SK-N-SH (cell line): ENCODE data around the gene SPDEF. TPM values are rescaled to one million over a fixed set of nuclear protein-coding genes. Genes with fewer than 3 reads are reported as not detected.

Experiments
- CTCF ChIA-PET: fragments of 300-600, 350-600 bp; formaldehyde crosslinking; extraction: SDS; loops from one replicate; lab custom pipeline; 2021; lab: Yijun Ruan, JAX
- POLR2A ChIA-PET: fragments of 350-600 bp; sonication (Branson Sonifier 250); formaldehyde crosslinking; extraction: SDS; loops from one replicate; lab custom pipeline; 2020; ENCODE audit warnings: antibody characterized with exemption, inconsistent platforms; lab: Yijun Ruan, JAX
- DNase-seq: peaks from one replicate; pipeline ENCODE4 v3.0.0; 2012
- H2AFZ ChIP-seq: fragments of 200-600 bp; sonication (generic); 2 replicates; pipeline ENCODE4 v1.8.1; 2016; ENCODE audit warnings: antibody characterized with exemption, mild to moderate bottlenecking, low read depth
- H3F3A ChIP-seq: fragments of 200-600 bp; sonication (generic); replicated peaks from 2 replicates; pipeline ENCODE3; 2016; ENCODE audit warnings: antibody characterized with exemption, mild to moderate bottlenecking; ENCODE audit not compliant: insufficient read depth
- H3K27ac ChIP-seq, 2 experiments: fragments of 200-500 bp in 1 of 2; fragments of 200-600 bp in 1 of 2; sonication (Bioruptor generic) in 1 of 2; sonication (generic), shearing (Covaris generic) in 1 of 2; 2 replicates each; pipeline versions ENCODE4 v1.5.1 to v1.6.1; 2014 to 2016; ENCODE audit warnings: low read depth in 2 of 2, inconsistent platforms in 1 of 2, low read length in 1 of 2, mild to moderate bottlenecking in 1 of 2, mixed read lengths in 1 of 2
- H3K27me3 ChIP-seq: fragments of 200-600 bp; sonication (generic), shearing (Covaris generic); 2 replicates; pipeline ENCODE4 v1.6.1; 2016; ENCODE audit warnings: mixed run types; ENCODE audit not compliant: insufficient read depth
- H3K36me3 ChIP-seq, 2 experiments: fragments of 200-500 bp in 1 of 2; fragments of 200-600 bp in 1 of 2; sonication (Bioruptor generic) in 1 of 2; sonication (generic) in 1 of 2; replicated peaks in 1 of 2; 2 replicates each; pipeline versions ENCODE3 to v1.5.1; 2014 to 2016; ENCODE audit warnings: low read length in 1 of 2, mild to moderate bottlenecking in 1 of 2; ENCODE audit not compliant: insufficient read depth in 2 of 2, control insufficient read depth in 1 of 2
- H3K4me1 ChIP-seq, 2 experiments: fragments of 200-500 bp in 1 of 2; fragments of 200-600 bp in 1 of 2; sonication (Bioruptor generic) in 1 of 2; sonication (generic), shearing (Covaris generic) in 1 of 2; 2 replicates each; pipeline versions ENCODE4 v1.5.1 to v1.6.1; 2014 to 2016; ENCODE audit warnings: low read depth in 1 of 2, low read length in 1 of 2, mixed run types in 1 of 2; ENCODE audit not compliant: insufficient read depth in 2 of 2, control insufficient read depth in 1 of 2
- H3K4me2 ChIP-seq: fragments of 200-600 bp; sonication (generic), shearing (Covaris generic); 2 replicates; pipeline ENCODE4 v1.6.1; 2017; ENCODE audit warnings: mixed run types
- H3K4me3 ChIP-seq, 2 experiments: fragments of 200-500 bp in 1 of 2; fragments of 200-600 bp in 1 of 2; sonication (Bioruptor generic) in 1 of 2; sonication (generic), shearing (Covaris generic) in 1 of 2; 2 replicates each; pipeline versions ENCODE4 v1.5.1 to v1.8.1; 2014 to 2016; ENCODE audit warnings: low read depth in 2 of 2, inconsistent platforms in 1 of 2, low read length in 1 of 2, mild to moderate bottlenecking in 1 of 2, mixed read lengths in 1 of 2, moderate library complexity in 1 of 2
- H3K79me2 ChIP-seq: fragments of 200-600 bp; sonication (generic); 2 replicates; pipeline ENCODE4 v1.8.1; 2017; ENCODE audit warnings: mild to moderate bottlenecking; ENCODE audit not compliant: insufficient read depth
- H3K9ac ChIP-seq: fragments of 200-600 bp; sonication (generic); 2 replicates; pipeline ENCODE4 v1.6.1; 2017; ENCODE audit warnings: mixed run types
- H3K9me2 ChIP-seq: fragments of 200-600 bp; sonication (generic); 2 replicates; pipeline ENCODE4 v1.6.1; 2017; ENCODE audit warnings: mixed run types
- H3K9me3 ChIP-seq: fragments of 200-600 bp; sonication (generic); 2 replicates; pipeline ENCODE4 v1.6.1; 2017; ENCODE audit warnings: mixed run types, mild to moderate bottlenecking, moderate library complexity
- H4K20me1 ChIP-seq: fragments of 200-600 bp; sonication (generic); 2 replicates; pipeline ENCODE4 v1.6.1; 2017; ENCODE audit warnings: mild to moderate bottlenecking, mixed run types; ENCODE audit not compliant: insufficient read depth
- ELF1 ChIP-seq: IDR thresholded peaks from 2 replicates; pipeline ENCODE4 v1.4.0; 2012
- EP300 ChIP-seq, 2 experiments: IDR thresholded peaks; 2 replicates each; pipeline versions ENCODE4 v1.4.0 to v1.6.1; 2012; ENCODE audit warnings: borderline replicate concordance in 1 of 2, low read depth in 1 of 2, low read length in 1 of 2
- FOXM1 ChIP-seq: IDR thresholded peaks from 2 replicates; pipeline ENCODE4 v1.4.0; 2012; ENCODE audit warnings: low read depth, mild to moderate bottlenecking
- MEF2A ChIP-seq: IDR thresholded peaks from 2 replicates; pipeline ENCODE4 v1.4.0; 2012; ENCODE audit warnings: low read depth, borderline replicate concordance
- NFIC ChIP-seq: IDR thresholded peaks from 2 replicates; pipeline ENCODE4 v1.4.0; 2012; ENCODE audit warnings: borderline replicate concordance
- NRF1 ChIP-seq: IDR thresholded peaks from 2 replicates; pipeline ENCODE4 v1.6.1; 2012; ENCODE audit warnings: low read depth, mild to moderate bottlenecking, low read length
- PBX3 ChIP-seq: IDR thresholded peaks from 2 replicates; pipeline ENCODE4; 2012
- RFX5 ChIP-seq: IDR thresholded peaks from 2 replicates; pipeline ENCODE4 v1.6.1; 2012; ENCODE audit warnings: mild to moderate bottlenecking, improper control_type of control experiment, low read length
- SMC3 ChIP-seq: IDR thresholded peaks from 2 replicates; pipeline ENCODE4 v1.6.1; 2012; ENCODE audit warnings: low read depth, low read length, improper control_type of control experiment
- TCF12 ChIP-seq: IDR thresholded peaks from 2 replicates; pipeline ENCODE4 v1.4.0; 2012
- ZBTB33 ChIP-seq: IDR thresholded peaks from 2 replicates; pipeline ENCODE4 v1.4.0; 2012; ENCODE audit warnings: low read depth, borderline replicate concordance
- WGBS: methylation state at CpG from one replicate; pipeline ENCODE4 v1.1.6; 2017; ENCODE audit warnings: low lambda C conversion rate; 5-methylcytosine and 5-hydroxymethylcytosine counted together
- polyA plus RNA-seq, 3 experiments: library from polyadenylated mRNA; depleted of rRNA; stranded (reverse); fragments of >200 nt; gene quantifications; 2 replicates each; pipeline ENCODE4 v1.2.3, GENCODE V29; 2012

SPDEF gene
- polyA plus RNA-seq, 1 of the 3 experiments (the other 2 are of a cell fraction) = 0.10 TPM

DNA sequence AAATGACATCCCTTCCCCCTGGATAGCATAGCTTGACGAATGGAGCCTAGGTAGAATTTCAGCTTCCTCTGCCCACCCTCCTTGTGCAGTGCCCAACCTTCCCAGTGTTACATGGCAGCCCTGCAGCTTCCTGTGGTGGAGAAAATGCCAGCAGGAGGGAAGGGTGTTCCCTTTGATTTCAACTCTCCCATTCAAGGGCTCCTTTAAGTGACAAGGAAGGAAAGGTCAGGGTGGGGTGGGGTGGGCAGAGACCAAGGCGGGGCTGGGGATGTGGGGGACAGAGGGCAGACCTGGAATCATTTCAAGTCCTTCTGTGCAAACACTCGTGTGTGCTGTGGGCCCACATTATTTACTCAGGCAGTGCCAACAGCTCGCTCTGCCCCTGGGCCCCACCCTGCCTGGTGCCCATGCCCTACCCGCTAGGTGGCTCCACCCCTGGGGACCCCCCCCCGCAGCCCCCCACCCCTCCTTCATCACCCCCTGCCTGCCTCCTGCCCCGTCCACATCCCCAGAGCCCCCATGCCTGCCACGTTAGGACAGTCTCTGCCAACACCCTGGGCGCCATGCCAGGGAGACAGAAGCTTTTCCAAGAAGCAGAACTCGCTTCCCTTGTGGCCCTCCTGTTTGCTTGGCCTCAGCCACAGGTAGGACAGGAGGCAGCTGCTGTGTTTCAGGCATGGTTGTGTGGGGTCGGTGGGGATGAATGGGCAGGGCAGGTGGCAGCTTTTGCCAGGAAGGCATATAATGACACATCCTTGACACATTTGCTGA lies 9.4 kb downstream of the SPDEF start:
- H3K9me3 ChIP-seq = no peaks in the 10 kb centered on the region
- H3K36me3 ChIP-seq = no peaks in the 10 kb centered on the region
- H3K27me3 ChIP-seq = no peaks in the 10 kb centered on the region
- TF ChIP-seq EP300 (IDR thresholded peaks at IDR 0.05; ENCODE audit: borderline replicate concordance in 1 of 2, low read depth in 1 of 2, low read length in 1 of 2) (no peak), ZBTB33 (no peak), MEF2A (no peak), RFX5 (no peak), NRF1 (no peak), FOXM1 (no peak), NFIC (peak; percentile 28; the same call in 1 of the 2 replicates)
- no peak overlapping the region for H2AFZ ChIP-seq
- H3F3A ChIP-seq = no peaks in the 10 kb centered on the region
- H3K4me1 ChIP-seq = peaks cover 6 to 19% of the 10 kb centered on the region in 2 experiments; a peak in 1 of 4 replicates
- H3K79me2 ChIP-seq = no peaks in the 10 kb centered on the region
- ChIA-PET POLR2A (no interaction called here), CTCF (interaction anchor here (0.8 to 1.9 kb wide), 5 partner anchors 12 to 62 kb away, joined by 3 to 6 read pairs (median 3); no protein-coding TSS in a partner anchor)
- no peaks in the 10 kb centered on the region for H4K20me1 ChIP-seq
- H3K9ac ChIP-seq = no peak overlapping the region
- H3K9me2 ChIP-seq = no peaks in the 10 kb centered on the region
- WGBS = 41% methylated on average over 9 of the region's 11 CpGs
- DNase-seq = no peak
- H3K27ac ChIP-seq = no peak overlapping the region
- no peak overlapping the region for H3K4me2 ChIP-seq
- no peak overlapping the region for H3K4me3 ChIP-seq

- no peaks in the 10 kb centered on the region for H3K9me2 ChIP-seq
- H3K4me1 ChIP-seq = peaks cover 6 to 19% of the 10 kb centered on the region in 2 experiments; a peak in 1 of 4 replicates
- 92% methylated on average over 13 of the region's 13 CpGs for WGBS
- H3K9me3 ChIP-seq = no peaks in the 10 kb centered on the region
- no peak overlapping the region for H2AFZ ChIP-seq
- no peaks in the 10 kb centered on the region for H3K36me3 ChIP-seq
- CTCF ChIA-PET = interaction anchor here (0.8 to 1.5 kb wide), 3 partner anchors 8 to 64 kb away, joined by 3 to 4 read pairs (median 3); no protein-coding TSS in a partner anchor
- H3K79me2 ChIP-seq = no peaks in the 10 kb centered on the region
- H3K4me3 ChIP-seq = no peak overlapping the region
- H3K9ac ChIP-seq = no peak overlapping the region
- H3K27ac ChIP-seq = no peak overlapping the region
- DNase-seq = no peak
- H3K4me2 ChIP-seq = no peak overlapping the region
- POLR2A ChIA-PET = no interaction called here
- TF ChIP-seq MEF2A = no peak
- TF ChIP-seq ELF1 = no peak
- TF ChIP-seq PBX3 = no peak
- no peak for TF ChIP-seq NFIC
- no peak for TF ChIP-seq SMC3
- no peak for TF ChIP-seq TCF12
- no peaks in the 10 kb centered on the region for H3F3A ChIP-seq
- H4K20me1 ChIP-seq = no peaks in the 10 kb centered on the region
- H3K27me3 ChIP-seq = no peaks in the 10 kb centered on the region
Measured at GRCh38 chr6:34544776-34545471, 11.2 kb downstream of the SPDEF start.
